A673 (cell line): ENCODE measurements around the gene NRDE2.

ENCODE experiments used
- EZH2 ChIP-seq: fragments of 200-600 bp; sonication (generic); IDR thresholded peaks from 2 replicates; pipeline ENCODE4 v1.6.1; 2017; ENCODE audit warnings: borderline replicate concordance, low read depth, mild to moderate bottlenecking, mixed read lengths, antibody characterized with exemption, low read length; ENCODE audit not compliant: poor library complexity, severe bottlenecking
- TF ChIP-seq, protein P1 (sequence below): fragments of 300-800, 200-600 bp; sonication (generic); conservative IDR thresholded peaks from 2 replicates; pipeline ENCODE4 v1.5.1; 2017; ENCODE audit warnings: low read depth, mild to moderate bottlenecking, antibody characterized with exemption, low read length, moderate library complexity, mixed read lengths

DNA sequence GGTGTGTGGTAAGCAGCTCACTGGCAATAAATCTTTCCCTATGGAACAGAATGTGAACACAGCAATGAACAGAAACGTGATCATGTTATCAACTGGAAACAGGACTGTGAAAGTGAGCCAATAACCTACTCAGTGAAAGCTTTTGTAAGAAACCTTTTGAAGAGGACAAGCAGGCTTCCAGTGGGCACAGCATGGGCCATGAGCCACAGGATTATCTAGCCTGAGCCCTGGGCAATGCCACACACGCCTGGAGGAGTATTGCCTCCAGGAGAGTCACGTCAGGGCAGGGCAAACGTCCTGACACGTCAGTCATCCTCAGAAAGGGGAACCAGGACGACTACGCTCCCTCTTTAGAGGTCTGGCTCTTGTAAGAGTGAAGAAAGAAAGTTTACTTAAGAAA is 32.3 kb downstream of the NRDE2 start:
- TF ChIP-seq, protein P1, sequence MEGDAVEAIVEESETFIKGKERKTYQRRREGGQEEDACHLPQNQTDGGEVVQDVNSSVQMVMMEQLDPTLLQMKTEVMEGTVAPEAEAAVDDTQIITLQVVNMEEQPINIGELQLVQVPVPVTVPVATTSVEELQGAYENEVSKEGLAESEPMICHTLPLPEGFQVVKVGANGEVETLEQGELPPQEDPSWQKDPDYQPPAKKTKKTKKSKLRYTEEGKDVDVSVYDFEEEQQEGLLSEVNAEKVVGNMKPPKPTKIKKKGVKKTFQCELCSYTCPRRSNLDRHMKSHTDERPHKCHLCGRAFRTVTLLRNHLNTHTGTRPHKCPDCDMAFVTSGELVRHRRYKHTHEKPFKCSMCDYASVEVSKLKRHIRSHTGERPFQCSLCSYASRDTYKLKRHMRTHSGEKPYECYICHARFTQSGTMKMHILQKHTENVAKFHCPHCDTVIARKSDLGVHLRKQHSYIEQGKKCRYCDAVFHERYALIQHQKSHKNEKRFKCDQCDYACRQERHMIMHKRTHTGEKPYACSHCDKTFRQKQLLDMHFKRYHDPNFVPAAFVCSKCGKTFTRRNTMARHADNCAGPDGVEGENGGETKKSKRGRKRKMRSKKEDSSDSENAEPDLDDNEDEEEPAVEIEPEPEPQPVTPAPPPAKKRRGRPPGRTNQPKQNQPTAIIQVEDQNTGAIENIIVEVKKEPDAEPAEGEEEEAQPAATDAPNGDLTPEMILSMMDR, result no peak
- TF ChIP-seq EZH2, result no peak
